Left ventricle myocardium inferior (tissue), 1 donor: ENCODE data around the gene TAF13. TPM values are rescaled to one million over a fixed set of nuclear protein-coding genes. Genes with fewer than 3 reads are reported as not detected.

Source experiments
- DNase-seq: peaks from one replicate; pipeline ENCODE4 v3.0.0-alpha.2; 2020
- H3K27ac ChIP-seq: fragments of 200-600 bp; replicated peaks from 2 replicates; pipeline ENCODE4 v1.8.0; 2021
- H3K27me3 ChIP-seq: fragments of 200-600 bp; 2 replicates; pipeline ENCODE4 v1.8.0; 2021; ENCODE audit warnings: low read depth
- H3K36me3 ChIP-seq: fragments of 200-600 bp; 2 replicates; pipeline ENCODE4 v1.8.0; 2021
- H3K4me1 ChIP-seq: fragments of 200-600 bp; 2 replicates; pipeline ENCODE4 v1.8.0; 2021
- H3K4me3 ChIP-seq: fragments of 200-600 bp; 2 replicates; pipeline ENCODE4 v1.8.0; 2021; ENCODE audit warnings: mild to moderate bottlenecking, moderate library complexity
- H3K9me3 ChIP-seq: fragments of 200-600 bp; replicated peaks from 2 replicates; pipeline ENCODE4 v1.8.0; 2021
- intact Hi-C: fragments of 100-400 bp; cut with micrococcal nuclease; formaldehyde crosslinking; loops from one replicate; pipeline ENCODE4 v1.11.0; 2022
- long read RNA-seq: library from polyadenylated mRNA; unstranded; transcript quantifications from one replicate; pipeline ENCODE4 v2.0.0, GENCODE V29; 2021
- total RNA-seq: library from RNA; stranded (reverse); fragmentation: NEBNext Ultra II Directional; extraction: Animal tissue kit (Norgen Biotek cat#: 25700); gene quantifications from one replicate; pipeline ENCODE4 v1.2.1, GENCODE V29; 2021
- TF ChIP-seq, protein P1 (sequence below): fragments of 200-600 bp; IDR thresholded peaks from 2 replicates; pipeline ENCODE4 v1.8.0; 2021; ENCODE audit warnings: antibody characterized with exemption, mild to moderate bottlenecking, borderline replicate concordance
- donor health status: DM: no; HTN: yes; CAD: no; lungs with severe emphysema.

The TAF13 gene, protein sequence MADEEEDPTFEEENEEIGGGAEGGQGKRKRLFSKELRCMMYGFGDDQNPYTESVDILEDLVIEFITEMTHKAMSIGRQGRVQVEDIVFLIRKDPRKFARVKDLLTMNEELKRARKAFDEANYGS
- 71.6 TPM for total RNA-seq
- long read RNA-seq, partial matches to known transcripts: 1 of 2 reads
- long read RNA-seq, other reads (novel, unspliced or antisense): 0 of 2 reads

DNA sequence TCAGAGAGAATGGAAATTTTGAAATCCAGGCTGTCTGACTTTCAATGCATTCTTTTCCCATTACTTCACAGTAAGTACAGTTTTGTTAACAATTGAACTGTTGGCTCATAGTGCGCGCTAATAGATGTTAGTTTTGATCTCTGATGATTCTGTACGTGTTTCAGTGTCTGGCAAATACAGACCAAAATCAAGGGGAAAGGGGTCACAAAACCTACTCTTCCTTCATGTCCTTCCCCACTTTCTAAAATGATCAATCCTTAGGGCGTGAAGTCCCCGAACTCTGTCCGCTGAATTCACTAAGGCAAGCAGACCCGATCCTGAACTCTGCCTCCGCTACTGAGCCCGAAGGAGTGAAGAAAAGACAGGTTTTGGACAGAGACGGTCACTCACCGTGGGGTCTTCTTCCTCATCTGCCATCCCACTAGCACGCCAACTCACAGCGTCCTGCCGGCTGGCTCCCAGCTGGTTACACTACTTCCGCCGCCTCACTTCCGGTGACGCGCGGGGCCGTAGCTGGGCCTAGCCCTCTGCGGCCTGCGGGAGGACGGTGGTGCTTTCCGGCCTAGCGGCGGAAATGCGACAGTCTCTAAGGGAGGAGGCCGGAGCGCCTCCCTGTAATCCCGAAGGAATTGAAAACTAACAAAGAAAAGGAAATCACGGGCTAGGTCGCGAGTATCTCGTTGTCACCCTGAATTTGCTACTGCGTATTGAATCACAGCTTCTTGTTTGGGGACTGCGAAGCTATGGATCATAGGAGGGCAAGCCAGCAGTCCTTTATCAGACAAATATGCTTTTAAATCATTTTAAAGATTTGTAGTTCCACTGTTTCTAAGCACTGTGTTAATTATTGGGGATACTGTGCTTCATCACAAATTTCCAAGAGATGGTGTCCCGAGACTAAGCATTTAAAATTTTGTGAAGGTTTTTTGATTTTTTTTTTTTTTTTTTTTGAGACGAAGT, at the start of gene TAF13:
Gene TAF13 (minus strand): TSS at position 473 of the 960 bp plus-strand sequence. CDS start 56 bp downstream, at position 417.
- H3K4me1 ChIP-seq: peaks cover 43% of the 10 kb centered on the region
- no peaks in the 10 kb centered on the region for H3K27me3 ChIP-seq
- H3K4me3 ChIP-seq: peak within 1 kb of the TSS; percentile 93
- peak; percentile 96 for DNase-seq
- TF ChIP-seq, protein P1, sequence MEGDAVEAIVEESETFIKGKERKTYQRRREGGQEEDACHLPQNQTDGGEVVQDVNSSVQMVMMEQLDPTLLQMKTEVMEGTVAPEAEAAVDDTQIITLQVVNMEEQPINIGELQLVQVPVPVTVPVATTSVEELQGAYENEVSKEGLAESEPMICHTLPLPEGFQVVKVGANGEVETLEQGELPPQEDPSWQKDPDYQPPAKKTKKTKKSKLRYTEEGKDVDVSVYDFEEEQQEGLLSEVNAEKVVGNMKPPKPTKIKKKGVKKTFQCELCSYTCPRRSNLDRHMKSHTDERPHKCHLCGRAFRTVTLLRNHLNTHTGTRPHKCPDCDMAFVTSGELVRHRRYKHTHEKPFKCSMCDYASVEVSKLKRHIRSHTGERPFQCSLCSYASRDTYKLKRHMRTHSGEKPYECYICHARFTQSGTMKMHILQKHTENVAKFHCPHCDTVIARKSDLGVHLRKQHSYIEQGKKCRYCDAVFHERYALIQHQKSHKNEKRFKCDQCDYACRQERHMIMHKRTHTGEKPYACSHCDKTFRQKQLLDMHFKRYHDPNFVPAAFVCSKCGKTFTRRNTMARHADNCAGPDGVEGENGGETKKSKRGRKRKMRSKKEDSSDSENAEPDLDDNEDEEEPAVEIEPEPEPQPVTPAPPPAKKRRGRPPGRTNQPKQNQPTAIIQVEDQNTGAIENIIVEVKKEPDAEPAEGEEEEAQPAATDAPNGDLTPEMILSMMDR: peak; percentile 58
- peaks cover 19% of the 10 kb centered on the region for H3K36me3 ChIP-seq
- H3K27ac ChIP-seq: peak within 1 kb of the TSS; percentile 99
- H3K9me3 ChIP-seq: no peaks in the 10 kb centered on the region
- intact Hi-C loops: no loop called here

DNA sequence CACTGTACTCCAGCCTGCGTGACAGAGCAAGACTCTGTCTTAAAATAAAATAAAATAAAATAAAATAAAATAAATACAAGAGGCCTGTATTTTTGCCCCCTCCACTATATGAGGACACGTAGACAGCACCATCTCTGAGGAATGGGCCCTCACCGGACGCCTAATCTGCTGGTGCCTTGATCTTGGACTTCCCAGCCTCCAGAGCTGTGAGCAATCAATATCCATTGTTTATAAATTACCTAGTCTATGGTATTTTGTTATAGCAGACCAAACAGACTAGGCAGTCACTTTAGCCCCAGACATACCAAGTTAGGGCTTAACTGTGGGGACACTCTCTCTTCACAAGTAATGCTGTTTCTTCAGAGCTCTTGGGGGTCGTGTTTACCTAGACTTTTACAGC, 44.6 kb upstream of the TAF13 start:
- TF ChIP-seq, protein P1: no peak
- no peak overlapping the region for H3K4me3 ChIP-seq
- no peaks in the 10 kb centered on the region for H3K36me3 ChIP-seq
- DNase-seq: no peak
- intact Hi-C loops: no loop called here
- peaks cover 27% of the 10 kb centered on the region for H3K27me3 ChIP-seq
- no peak overlapping the region for H3K27ac ChIP-seq
- H3K4me1 ChIP-seq: no peaks in the 10 kb centered on the region
- no peaks in the 10 kb centered on the region for H3K9me3 ChIP-seq

DNA sequence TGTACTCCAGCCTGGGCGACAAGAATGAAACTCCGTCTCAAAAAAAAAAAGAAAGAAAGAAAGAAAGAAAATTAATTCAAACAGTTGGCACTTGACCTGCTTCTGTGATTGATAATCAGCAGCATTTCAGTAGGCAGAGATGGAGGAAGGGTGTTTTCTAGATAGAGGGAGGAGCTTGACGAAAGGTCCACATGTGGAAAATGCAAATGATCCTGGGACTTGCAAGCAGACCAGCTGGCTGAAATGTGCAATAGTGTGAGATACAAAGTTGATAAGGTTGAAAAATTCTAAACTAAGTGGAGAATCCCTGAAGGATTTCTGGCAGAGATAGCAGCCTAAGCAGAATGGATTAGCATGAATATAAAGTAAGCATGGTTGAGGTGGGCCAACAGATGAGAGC, 42.3 kb upstream of the TAF13 start:
- no peaks in the 10 kb centered on the region for H3K9me3 ChIP-seq
- DNase-seq: no peak
- H3K27me3 ChIP-seq: peaks cover 49% of the 10 kb centered on the region
- intact Hi-C loops: no loop called here
- TF ChIP-seq, protein P1: no peak
- H3K4me3 ChIP-seq: no peak overlapping the region
- peaks cover 14% of the 10 kb centered on the region for H3K4me1 ChIP-seq
- H3K36me3 ChIP-seq: no peaks in the 10 kb centered on the region
- no peak overlapping the region for H3K27ac ChIP-seq

DNA sequence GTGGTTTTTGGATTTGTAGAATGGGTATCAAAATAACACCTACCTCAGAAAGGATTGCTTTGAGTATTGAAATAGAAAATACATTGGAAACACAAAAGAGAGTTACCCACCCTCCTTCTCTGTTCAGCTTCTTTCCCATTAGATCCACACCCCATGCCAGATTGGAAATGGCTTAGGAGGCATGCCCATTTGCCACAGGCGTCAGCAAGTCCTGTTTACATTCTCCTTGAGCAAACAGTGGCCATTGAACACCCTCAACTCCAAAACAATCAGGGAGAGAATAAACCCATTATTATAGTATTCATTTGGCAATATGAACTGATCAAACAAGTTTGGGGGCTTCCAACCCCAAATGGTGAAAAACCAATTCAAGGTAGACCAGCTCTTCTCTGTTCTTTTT, 40.5 kb upstream of the TAF13 start:
- TF ChIP-seq, protein P1: no peak
- intact Hi-C loops: no loop called here
- DNase-seq: no peak
- no peak overlapping the region for H3K27ac ChIP-seq
- H3K27me3 ChIP-seq: peaks cover 46% of the 10 kb centered on the region
- peaks cover 25% of the 10 kb centered on the region for H3K4me1 ChIP-seq
- no peaks in the 10 kb centered on the region for H3K36me3 ChIP-seq
- no peak overlapping the region for H3K4me3 ChIP-seq
- H3K9me3 ChIP-seq: no peaks in the 10 kb centered on the region

DNA sequence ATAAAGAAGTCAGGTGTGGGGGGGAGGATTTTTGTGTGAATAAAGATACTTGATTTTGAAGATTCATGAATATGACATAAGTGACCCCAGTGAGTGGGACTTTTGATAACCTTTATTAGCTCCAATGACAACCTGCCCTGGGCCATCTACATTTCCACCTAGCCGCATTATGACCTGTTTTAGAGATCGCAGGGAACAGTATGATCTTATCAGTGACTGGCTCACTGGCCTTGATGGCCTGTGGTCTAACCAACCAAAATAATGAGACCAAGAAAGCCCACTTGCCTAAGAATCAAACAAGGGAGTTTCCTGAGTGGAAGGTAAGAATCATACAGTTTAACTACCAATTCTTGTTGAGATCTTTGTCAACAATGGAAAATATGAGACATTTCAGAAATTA, 39.9 kb upstream of the TAF13 start:
- Histone ChIP-seq H3K27me3 (peaks cover 46% of the 10 kb centered on the region), H3K4me1 (peaks cover 25% of the 10 kb centered on the region), H3K9me3 (no peaks in the 10 kb centered on the region), H3K4me3 (no peak overlapping the region), H3K27ac (no peak overlapping the region), H3K36me3 (no peaks in the 10 kb centered on the region)
- intact Hi-C loops: no loop called here
- no peak for DNase-seq
- TF ChIP-seq, protein P1: no peak
